Stimulated activated CD8-positive, alpha-beta memory T cell treated with anti-CD3 and anti-CD28 coated beads, Interleukin-4, amount 100 ng/mL, for 4 hours (primary cell): ENCODE measurements around the gene ATXN7L3B.
"Not testable (repeated sequence)": the region's sequence is repeated elsewhere in the genome, so short reads cannot be mapped to it uniquely, and the experiment has no call there.

Experiments
- DNase-seq, 2 donors: peaks; one replicate each; pipeline ENCODE4 v3.0.0-alpha.2; 2020; ENCODE audit warnings: low read depth in 2 of 2, low spot score in 1 of 2

Gene ATXN7L3B, protein sequence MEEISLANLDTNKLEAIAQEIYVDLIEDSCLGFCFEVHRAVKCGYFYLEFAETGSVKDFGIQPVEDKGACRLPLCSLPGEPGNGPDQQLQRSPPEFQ

DNA sequence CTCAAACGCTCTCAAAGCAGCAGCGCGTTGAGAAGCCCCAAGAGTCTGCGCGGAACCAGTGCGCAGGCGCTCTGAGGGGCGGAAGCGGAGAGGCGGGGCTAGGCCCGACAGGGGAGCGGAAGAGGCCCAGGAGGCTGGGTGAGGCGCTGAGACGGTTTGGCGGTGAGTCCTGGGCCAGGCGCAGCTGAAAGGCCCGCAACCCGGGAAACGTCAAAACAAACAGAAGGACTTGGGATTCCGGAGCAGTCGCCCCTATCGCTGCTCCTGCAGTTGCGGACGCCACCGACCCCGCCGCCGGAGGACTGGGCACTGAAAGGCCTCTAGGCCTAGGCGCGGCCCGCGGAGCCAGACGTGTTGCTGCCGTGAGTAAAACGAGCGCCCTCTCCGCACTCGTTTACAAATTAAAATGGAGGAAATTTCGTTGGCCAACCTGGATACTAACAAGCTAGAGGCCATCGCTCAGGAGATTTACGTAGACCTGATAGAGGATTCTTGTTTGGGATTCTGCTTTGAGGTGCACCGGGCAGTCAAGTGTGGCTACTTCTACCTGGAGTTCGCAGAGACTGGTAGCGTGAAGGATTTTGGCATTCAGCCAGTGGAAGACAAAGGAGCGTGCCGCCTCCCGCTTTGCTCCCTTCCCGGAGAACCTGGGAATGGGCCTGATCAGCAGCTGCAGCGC lies at the start of gene ATXN7L3B:
Gene ATXN7L3B, plus strand, starts transcription at position 129 of the 679 bp plus-strand sequence. Its CDS starts 278 bp downstream, at position 407.
- DNase-seq = peak; percentile 86 to 92

DNA sequence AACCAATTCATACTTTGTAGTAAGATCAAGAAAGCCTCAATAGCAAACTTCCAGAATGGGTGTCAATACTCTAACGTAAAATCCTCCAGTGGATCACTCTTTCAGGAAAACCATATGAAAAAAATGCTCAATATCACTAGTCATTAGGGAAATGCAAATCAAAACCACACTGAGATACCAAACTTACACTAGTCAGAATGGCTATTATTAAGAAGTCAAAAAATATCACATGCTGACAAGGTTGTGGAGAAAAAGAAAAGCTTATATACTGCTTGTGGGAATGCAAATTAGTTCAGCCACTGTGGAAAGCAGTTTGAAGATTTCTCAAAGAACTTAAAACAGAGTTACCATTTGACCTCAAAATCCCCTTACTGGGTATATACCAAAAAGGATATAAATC lies 49.5 kb upstream of the ATXN7L3B start:
- DNase-seq = no peak

DNA sequence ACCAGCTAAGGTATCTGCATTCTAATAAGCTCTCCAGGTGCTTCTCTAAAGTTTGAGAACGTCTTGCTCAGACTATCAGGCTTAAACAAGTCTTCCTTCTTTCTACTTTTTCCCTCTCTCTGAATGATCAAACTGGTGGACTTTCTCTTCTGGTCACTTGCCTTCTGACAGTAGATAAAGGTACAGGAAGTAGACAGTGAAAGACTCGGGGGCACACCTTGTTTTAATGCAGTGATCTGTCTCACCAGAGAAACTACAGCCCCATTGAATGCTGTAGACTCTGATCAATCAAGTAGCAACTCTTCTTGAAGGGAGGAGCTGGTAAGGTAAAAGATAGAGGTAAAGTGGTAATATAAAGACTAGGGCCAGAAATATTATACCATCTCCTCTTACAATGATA lies 48.1 kb upstream of the ATXN7L3B start:
- DNase-seq = no peak

DNA sequence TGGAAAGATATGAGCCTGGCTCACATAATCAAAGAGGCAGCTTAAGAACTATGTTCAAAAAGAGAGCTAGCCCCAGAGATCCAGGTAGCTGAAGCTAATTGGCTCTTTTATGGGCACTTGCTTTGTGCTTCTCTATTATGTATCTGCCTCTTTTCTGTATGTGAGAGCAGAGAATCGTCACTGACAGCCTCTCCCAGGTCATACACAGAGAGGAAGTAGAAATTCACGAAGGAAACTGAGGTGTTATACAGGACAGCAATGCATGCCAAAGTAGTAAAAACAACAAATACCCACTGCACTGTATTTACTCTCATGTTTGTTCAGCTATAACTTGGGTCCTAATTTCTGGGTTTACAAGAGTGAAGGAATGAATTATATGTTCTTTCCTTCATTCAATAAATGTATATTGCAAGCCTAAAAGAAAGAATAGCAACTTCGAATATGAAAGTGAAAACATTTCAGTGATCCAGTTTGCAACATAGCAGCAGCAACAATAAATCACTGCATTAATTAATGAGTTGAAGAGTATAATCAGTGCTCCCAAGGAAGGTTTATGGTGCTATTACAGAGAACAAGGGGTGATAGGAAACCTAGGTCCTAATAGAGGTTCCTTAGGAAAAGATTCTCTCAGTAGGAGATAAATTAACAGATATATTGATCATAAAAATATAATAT lies 47.1 kb upstream of the ATXN7L3B start:
- DNase-seq = no peak

DNA sequence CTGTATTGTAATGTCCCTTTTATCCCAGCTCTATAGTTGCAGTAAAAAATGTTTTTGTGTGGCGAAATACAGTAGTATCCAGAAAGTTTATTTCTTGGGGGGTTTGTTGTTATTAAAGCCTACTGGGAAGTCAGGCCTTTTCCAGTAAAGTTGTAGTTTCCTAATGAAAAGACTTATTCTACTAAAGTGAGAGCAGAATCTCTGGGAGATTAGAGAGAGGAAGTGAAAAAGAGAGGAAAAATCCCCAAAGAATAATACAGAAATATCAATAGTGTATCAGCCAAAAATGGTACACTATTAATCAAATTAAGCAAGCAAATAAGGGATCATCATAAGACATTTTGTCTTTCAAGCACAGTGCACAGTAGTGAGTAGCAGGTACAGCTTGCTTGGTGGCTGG lies 46.3 kb upstream of the ATXN7L3B start:
- no peak for DNase-seq

DNA sequence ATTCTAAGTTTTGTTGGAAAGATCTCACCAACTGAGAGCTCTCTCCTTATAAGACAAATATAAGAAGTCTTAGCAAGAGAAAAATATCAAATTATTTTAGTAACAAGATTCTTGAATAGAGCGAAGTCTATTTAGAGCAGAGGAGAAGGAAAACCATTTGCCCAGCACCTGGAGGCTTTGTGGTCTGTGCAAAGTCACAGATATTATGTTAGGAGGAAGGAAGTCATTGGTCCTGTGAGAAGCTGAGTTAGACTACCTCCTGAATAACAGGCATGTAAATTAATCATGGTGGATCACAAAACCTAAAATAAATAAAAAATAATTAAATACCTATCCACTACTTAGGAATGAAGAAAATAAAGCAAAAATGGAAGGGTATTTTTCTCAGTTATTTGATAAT lies 38.4 kb upstream of the ATXN7L3B start:
- no peak for DNase-seq

DNA sequence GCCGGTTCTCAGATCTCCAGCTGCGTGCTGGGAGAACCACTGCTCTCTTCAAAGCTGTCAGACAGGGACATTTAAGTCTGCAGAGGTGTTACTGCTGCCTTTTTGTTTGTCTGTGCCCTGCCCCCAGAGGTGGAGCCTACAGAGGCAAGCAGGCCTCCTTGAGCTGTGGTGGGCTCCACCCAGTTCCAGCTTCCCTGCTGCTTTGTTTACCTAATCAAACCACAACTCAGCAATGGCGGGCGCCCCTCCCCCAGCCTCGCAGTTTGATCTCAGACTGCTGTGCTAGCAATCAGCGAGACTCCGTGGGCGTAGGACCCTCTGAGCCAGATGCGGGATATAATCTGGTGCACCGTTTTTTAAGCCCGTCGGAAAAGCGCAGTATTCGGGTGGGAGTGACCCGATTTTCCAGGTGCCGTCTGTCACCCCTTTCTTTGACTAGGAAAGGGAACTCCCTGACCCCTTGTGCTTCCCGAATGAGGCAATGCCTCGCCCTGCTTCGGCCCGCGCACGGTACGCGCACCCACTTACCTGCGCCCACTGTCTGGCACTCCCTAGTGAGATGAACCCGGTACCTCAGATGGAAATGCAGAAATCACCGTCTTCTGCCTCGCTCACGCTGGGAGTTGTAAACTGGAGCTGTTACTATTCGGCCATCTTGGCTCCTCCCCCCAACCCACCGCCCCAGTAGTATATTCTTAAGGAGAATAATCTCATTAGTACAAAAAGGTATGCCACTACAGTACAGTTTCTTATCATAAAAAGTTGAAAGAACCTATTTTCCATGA lies 28.6 kb upstream of the ATXN7L3B start:
- DNase-seq = not testable (repeated sequence)

DNA sequence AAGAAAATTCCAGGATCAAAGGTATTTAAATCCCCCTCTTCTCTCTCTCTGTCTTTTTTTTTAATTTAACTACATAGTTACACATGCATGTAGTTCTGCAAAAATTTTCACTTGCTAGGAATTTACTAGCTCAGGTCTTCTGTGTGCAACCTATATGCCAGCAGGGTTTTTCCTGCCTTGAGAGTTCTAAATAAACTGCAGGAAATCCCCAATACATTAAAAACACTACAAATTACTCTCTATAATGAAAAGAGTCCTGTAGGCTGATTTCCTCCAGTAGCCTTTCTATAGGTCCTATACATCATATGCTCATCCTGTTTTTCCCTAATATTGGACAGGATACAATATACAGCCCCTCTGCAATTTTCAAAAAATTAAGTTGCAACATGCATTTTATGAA lies 27.7 kb upstream of the ATXN7L3B start:
- no peak for DNase-seq

DNA sequence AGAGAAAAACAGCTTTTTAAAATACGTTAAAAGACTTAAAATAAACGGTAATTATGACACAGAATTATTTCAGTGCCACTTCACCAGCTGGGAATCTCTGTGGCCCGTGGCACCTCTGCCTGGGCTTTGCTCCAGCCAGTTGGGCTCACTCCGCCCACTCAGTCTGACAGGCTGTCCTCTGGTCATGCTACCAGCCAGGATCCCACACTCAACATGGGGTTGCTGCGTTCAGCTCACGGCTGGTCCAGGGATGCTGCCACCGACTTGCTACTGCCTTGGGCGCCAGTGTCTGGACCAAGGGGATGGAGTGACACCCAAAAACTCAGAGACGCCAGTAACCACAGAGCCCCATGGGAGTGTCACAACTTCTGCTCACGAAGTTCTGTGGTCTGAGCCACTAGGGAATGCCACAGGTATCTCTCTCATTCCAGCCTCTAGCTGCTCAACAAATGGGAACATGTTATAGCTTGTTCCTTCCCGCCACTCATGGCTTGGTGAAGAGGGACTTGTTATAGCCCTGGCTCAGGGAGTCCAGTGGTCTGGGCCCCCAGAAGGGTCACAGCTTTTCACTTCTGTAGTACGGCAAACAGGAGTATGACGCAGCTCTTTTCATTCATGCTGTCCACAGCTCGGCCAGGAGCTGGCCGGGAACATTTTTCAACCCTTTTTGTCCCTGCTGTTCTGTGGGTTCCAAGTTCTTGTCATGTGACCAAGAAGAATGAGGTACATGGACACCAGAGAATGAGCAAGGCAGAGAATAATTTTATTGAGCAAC lies 23.4 kb upstream of the ATXN7L3B start:
- no peak for DNase-seq

DNA sequence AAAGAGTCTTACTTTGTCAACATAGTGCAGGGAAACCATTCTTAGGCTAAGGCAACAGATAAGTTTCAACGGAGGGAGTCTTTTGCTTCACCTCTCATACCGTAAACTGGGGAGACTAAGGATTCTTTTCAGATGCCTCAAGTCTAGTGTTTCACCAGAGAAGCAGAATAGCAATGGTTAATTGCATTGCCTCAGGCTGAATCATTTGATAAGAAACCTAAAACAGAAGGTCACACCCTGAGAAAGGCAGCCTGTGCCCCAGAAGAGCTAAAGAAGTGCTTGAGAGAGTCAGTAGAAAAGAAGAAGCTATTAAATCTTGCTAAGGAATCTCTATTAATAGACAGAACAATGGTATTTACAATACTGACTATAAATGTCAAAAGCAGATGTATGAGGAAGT lies 21.8 kb upstream of the ATXN7L3B start:
- DNase-seq = no peak

DNA sequence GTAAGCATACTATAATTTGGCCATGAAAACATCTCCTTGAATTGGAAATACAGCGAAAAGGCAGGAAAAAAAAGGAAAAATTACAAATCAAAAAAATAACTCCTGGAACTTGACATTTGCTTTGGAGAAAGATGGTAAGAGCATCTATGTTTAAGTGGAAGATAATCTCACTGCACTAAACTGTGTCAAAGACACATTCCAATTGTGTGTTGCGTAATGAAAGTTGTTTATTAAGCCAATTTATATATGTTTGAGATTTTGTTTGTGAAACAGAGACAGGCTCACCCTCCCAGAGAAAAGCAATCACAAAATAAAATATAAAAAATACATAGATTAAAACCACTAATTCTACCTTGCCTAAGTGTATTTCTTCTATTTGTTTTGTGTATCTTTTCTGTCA lies 11.1 kb upstream of the ATXN7L3B start:
- DNase-seq = no peak

DNA sequence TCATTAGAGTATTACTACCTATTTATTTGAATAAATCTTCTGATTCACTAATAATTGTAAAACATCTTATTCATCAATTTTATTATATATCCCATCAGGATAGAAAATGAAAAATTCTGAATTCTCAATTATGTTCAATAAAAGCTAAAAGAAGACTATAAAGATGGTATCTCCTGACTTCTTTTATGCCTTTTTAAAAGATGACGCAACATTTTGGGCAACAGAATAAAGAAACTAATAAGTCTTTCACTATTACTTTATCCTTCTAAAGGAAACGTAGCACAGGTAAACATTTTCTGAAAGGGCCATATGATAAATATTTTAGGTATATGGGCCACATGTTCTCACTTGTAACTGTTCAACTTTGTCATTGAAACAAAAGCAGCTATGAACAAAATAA lies 10.1 kb upstream of the ATXN7L3B start:
- no peak for DNase-seq

DNA sequence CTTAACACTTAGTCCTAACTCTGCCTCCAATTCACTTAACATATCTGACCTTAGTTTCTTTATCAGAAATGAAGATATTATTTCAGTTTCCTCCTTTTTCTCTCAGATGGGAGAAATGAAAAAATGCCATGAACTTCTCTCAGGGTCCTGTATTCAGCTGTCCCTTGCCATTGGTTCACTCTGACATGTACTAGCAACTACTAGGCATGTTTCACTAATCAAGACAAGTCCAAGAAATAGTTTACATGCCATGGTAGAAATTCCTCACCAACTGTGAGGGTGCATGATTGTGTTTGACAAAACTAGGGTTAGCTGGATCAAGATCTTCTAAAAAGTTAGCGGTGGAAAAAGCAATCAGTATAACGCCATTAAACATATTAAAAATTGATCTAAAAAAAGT lies 7.0 kb upstream of the ATXN7L3B start:
- DNase-seq = no peak

DNA sequence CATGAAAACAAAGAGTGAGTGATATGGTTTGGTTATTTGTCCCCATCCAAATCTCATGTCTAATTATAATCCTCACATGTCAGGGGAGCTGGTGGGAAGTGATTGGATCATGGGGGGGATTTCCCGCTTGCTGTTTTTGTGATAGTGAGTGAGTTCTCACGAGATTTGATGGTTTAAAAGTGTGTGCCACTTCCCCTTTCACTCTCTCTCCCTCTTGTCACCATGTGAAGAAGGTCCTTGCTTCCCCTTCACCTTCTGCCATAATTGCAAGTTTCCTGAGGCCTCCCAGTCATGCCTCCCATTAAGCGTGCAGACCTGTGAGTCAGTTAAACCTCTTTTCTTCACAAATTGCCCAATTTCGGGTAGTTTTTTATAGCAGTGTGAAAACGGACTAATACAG lies 2.1 kb upstream of the ATXN7L3B start:
- DNase-seq = no peak

DNA sequence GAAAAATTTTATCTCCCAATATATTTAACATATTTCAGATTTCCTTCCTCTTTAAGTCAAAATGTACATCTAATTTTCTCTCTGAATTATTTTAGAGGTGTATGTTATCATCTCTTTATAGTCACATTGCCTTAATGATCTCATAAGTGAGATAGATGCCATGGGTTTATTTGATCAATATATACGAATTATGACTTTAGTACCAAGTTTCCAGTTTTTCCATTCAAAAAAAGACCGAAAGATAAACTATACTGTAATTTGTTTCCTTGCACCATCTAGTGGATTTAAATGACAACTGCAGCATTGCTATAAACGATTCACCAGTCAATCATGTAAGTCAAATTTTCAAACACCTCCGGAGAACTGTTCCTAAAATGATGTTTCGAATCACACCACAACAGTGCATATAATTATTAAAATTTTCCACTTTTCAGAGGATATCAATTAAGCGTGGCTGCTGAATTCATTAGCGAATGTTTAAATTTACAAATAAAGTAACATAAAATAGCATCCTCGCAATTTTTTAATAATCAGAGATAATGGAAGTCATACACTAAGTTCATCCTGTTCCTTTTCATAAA lies 419 bp upstream of the ATXN7L3B start:
- DNase-seq = no peak

DNA sequence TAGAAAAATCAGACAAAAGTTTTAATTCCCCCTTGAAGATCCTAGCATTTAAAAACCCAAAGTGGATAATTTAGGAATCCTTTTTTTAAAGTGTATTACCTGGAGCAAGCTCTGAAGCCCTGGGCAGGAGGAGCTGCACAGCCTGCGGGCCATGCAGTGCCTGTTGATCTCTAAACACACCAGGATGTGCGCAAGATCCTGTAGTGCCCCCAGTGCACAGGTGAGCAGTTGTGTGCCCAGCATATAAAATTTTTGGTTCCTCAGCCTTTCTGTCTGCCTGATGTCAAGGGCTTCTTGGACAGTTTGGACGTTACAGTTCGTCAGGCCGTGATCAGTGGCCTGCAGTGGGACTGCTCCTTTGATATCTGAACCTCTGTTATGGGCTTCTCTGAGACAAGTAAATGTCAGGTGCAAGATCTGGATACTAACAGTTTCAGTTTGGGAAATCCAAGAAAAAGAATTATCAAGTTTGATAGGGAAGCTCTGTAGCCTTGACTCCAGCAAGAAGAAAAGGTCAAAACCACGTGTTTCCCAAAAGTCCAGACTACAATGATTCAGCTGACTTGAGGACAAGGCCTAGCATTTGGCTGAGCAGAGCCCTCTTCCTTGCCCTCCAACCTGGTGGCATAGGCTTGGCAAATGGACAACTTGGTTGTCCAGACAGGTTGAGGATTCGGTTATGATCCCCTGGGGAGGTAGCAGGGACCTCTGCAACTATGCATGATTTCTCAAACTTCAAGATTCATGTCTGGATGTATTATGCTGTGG lies 1.0 kb downstream of the ATXN7L3B start:
- no peak for DNase-seq

DNA sequence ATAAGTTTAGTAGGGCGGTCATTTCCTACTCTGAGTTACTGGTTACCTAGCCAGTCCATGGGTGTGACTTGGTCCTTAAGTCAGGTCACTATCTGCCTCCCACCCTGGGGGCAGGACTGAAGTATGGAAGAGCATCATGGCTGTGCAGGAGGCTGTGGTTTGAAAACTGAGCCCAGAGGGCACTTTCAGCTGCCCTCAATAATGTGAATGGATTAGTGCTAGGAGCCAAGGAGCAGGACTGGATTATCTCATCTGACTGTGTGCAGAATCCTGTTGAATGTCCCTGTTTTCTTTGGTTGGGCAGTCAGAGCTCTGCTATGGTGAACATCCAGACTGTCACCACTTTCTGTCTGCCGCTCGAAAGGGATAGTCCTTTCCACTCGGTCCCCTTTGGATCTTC lies 1.6 kb downstream of the ATXN7L3B start:
- no peak for DNase-seq

DNA sequence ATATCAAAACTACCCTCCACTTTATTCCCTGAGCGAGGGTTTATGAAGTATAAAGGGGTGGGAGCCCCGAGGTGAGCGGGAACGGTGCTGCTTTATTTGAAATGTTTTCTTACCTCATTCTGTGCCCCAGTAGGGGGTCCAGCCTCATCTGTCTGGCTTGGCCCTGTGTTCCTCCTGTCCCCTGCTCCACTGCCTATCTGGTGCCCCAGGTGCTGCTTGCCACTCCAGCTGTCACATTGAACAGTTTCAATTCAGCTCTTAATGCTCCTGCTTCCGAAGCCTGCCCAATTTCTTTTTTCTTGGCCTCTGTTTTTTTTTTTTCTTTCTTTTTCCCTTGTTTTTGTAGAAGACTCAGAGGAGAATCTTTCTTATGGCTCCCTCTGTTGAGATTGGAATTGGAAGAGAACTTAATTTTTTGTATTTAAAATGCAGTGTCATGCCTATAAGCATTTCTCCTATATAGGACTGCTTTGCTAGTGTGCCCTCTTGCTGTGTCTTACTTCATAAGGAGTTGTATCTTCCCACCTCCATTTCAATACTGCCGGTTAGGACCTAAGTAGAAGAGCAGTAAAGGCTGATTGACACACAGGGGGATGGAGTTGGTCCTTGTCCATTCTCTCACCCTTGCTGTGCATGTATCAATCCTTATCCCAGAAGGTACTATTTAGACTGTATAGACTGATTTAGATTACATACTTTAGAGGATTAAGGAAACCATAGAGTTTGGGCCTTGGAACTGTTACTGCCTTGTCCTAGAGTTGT lies 2.3 kb downstream of the ATXN7L3B start:
- DNase-seq = no peak

DNA sequence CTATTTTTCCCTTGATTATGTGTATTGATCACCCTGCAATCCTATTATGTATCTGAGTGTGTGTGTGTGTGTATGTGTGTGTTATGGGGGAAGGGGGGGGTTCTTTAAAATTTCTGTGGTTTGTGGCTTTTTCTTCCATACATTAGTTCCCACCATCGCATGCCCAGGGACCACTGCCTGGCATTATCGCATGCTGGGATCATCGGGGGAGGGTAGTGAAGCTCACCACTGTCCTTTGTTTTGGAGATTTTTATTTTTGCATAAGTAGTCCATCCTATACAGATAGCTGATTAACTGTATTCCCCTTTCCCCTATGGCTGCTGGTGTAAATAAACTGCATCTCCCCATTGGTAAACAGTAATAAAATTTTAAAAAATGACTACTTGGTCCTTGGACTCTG lies 3.4 kb downstream of the ATXN7L3B start:
- no peak for DNase-seq
